ENCODE results near the gene IGF2BP3. TPM values are rescaled to one million over a fixed set of nuclear protein-coding genes. Genes with fewer than 3 reads are reported as not detected.

The IGF2BP3 gene
- total RNA-seq, 1 donor from 2014 or later, result 242 TPM

DNA sequence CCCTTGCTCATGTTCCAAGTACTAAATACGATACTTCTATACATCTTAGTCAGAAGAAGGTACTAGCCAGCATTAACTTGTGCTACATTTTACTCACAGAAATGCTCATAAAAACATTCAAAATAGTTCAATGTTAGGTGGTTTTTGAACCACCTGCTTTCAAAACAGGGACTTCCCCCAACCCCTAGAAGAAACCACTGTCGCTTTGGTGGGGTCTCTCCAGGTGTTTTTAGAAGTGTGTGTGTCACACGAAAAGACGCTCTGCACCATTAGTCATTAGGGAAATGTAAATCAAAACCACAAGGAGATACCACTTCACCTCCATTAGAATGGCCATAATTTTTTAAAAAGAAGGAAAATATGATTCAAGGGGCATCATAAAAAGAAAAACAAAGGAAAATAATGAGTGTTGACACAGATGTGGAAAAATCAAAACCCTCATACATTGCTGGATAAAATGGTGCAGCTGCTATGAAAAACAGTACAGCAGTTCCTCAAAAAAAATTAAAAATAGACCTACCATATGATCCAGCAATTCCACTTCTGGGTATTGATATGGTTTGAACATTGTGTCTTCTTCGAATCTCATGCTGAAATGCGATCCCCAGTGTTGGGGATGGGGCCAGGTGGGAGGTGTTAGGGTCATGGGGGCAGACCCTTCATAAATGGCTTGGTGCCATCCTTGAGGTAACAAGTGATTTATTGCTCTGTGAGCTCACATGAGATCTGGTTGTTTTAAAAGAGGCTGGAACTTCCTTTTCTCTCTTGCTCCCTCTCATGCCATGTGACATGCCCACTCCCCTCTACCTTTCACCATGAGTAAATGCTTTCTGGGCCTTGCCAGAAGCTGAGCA, 96.9 kb downstream of the IGF2BP3 start:
- DNase-seq (ENCODE audit: low spot score), result no peak

GRCh38 chr7:23372611-23373010, 97.7 kb downstream of the IGF2BP3 start:
- no peak overlapping the region for H3K4me3 Mint-ChIP-seq
- TF ChIP-seq EZH2 (IDR thresholded peaks at IDR 0.05) (no peak), EZH2phosphoT487 (IDR thresholded peaks at IDR 0.05) (no peak), CTCF (IDR thresholded peaks at IDR 0.05) (no peak)
- peaks cover 5% of the 10 kb centered on the region for H3K4me1 ChIP-seq
- peaks cover 3% of the 10 kb centered on the region for H3K27me3 Mint-ChIP-seq (ENCODE audit: insufficient read depth, low read depth)
- H3K27ac Mint-ChIP-seq, result peak overlapping the region; percentile 55
- H3K9me3 ChIP-seq (ENCODE audit: low read depth), result no peaks in the 10 kb centered on the region
- H3K4me1 Mint-ChIP-seq, result peaks cover 19% of the 10 kb centered on the region
- peaks cover 97% of the 10 kb centered on the region for H4K20me1 ChIP-seq (ENCODE audit: low read depth)
- H3F3A ChIP-seq (ENCODE audit: low read depth), result peaks cover 13% of the 10 kb centered on the region
- no peaks in the 10 kb centered on the region for H3K27me3 ChIP-seq
- H3K27ac ChIP-seq, result no peak overlapping the region
- no peaks in the 10 kb centered on the region for H3K9me3 Mint-ChIP-seq
- H3K79me2 ChIP-seq (ENCODE audit: low read depth), result peaks cover 100% of the 10 kb centered on the region
- H3K4me2 ChIP-seq, result no peak overlapping the region
- no peak overlapping the region for H3K4me3 ChIP-seq
- no peak for DNase-seq (ENCODE audit: low spot score)
- no peak overlapping the region for H2AFZ ChIP-seq (replicated peaks)
- H3K36me3 Mint-ChIP-seq, result peaks cover 17% of the 10 kb centered on the region
- peaks cover 11% of the 10 kb centered on the region for H3K36me3 ChIP-seq
- no peak overlapping the region for H3K9ac ChIP-seq

More for the DNA sequence above, 96.9 kb downstream of the IGF2BP3 start:
- peaks cover 2% of the 10 kb centered on the region for H3K27me3 Mint-ChIP-seq (ENCODE audit: insufficient read depth, low read depth)
- Histone ChIP-seq H3K4me1 (peaks cover 5% of the 10 kb centered on the region), H4K20me1 (ENCODE audit: low read depth) (peaks cover 93% of the 10 kb centered on the region), H3K4me2 (no peak overlapping the region), H3K36me3 (peaks cover 4% of the 10 kb centered on the region), H3K27ac (no peak overlapping the region), H3K27me3 (no peaks in the 10 kb centered on the region), H3K9ac (no peak overlapping the region), H3K79me2 (ENCODE audit: low read depth) (peaks cover 100% of the 10 kb centered on the region), H3K4me3 (no peak overlapping the region), H3F3A (ENCODE audit: low read depth) (peaks cover 9% of the 10 kb centered on the region), H2AFZ (replicated peaks) (no peak overlapping the region), H3K9me3 (ENCODE audit: low read depth) (no peaks in the 10 kb centered on the region)
- no peak overlapping the region for H3K4me3 Mint-ChIP-seq
- H3K9me3 Mint-ChIP-seq, result no peaks in the 10 kb centered on the region
- TF ChIP-seq EZH2 (IDR thresholded peaks at IDR 0.05) (no peak), EZH2phosphoT487 (IDR thresholded peaks at IDR 0.05) (no peak), CTCF (IDR thresholded peaks at IDR 0.05) (no peak)
- peaks cover 12% of the 10 kb centered on the region for H3K36me3 Mint-ChIP-seq
- no peak overlapping the region for H3K27ac Mint-ChIP-seq
- H3K4me1 Mint-ChIP-seq, result peaks cover 19% of the 10 kb centered on the region

DNA sequence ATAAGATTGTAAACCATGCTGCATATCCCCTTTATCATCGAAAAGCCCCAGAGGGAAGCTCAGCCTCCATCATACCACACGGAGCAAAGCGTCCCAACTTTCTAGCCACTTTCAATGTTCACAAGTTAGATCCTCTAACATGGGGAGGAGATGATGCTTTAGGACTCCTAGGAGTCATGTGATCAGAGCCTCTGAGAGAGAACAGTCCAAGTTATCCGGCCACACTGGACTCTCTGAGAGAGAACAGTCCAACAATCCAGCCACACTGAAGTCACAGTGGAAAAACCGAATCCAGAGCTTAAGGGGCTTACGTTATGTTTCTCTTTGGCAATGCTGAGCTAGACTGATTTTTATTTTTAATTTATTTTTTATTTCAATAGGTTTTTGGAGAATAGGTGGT, 98.6 kb downstream of the IGF2BP3 start:
- Mint-ChIP-seq H3K36me3 (peaks cover 19% of the 10 kb centered on the region), H3K27me3 (ENCODE audit: insufficient read depth, low read depth) (peaks cover 3% of the 10 kb centered on the region), H3K27ac (no peak overlapping the region), H3K4me1 (peaks cover 19% of the 10 kb centered on the region), H3K4me3 (no peak overlapping the region), H3K9me3 (no peaks in the 10 kb centered on the region)
- H3K79me2 ChIP-seq (ENCODE audit: low read depth), result peaks cover 100% of the 10 kb centered on the region
- H3F3A ChIP-seq (ENCODE audit: low read depth), result peaks cover 9% of the 10 kb centered on the region
- TF ChIP-seq CTCF (IDR thresholded peaks at IDR 0.05) (no peak), EZH2 (IDR thresholded peaks at IDR 0.05) (no peak), EZH2phosphoT487 (IDR thresholded peaks at IDR 0.05) (no peak)
- H3K4me3 ChIP-seq, result no peak overlapping the region
- no peaks in the 10 kb centered on the region for H3K27me3 ChIP-seq
- peaks cover 6% of the 10 kb centered on the region for H3K36me3 ChIP-seq
- H3K9ac ChIP-seq, result no peak overlapping the region
- peak overlapping the region; percentile 28 for H3K27ac ChIP-seq
- H3K4me2 ChIP-seq, result no peak overlapping the region
- no peaks in the 10 kb centered on the region for H3K9me3 ChIP-seq (ENCODE audit: low read depth)
- peaks cover 5% of the 10 kb centered on the region for H3K4me1 ChIP-seq
- peaks cover 97% of the 10 kb centered on the region for H4K20me1 ChIP-seq (ENCODE audit: low read depth)
- DNase-seq (ENCODE audit: low spot score), result no peak
- H2AFZ ChIP-seq (replicated peaks), result no peak overlapping the region

Data from neural progenitor cell (in vitro differentiated cells).